ENCODE data around the gene TLL1.

Gene TLL1

DNA sequence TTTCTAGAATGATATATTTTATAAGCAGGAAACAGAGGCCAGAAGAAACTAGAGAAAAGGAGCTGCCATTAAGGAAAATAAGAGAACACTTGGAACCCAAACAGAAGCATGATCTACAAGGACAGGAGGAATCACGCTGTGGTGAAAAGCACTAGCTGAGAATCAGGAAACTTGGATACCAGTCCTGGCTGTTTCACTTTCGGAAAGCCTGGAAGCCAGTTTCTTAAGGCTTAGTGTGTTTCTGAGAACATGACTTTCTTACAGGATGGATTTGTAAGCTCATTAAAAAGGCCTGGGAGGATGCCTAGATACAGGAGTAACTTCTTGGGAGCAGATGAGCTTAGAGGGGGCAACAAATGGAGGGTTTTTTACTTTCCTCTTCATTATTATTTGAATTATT, 36.9 kb downstream of the TLL1 start:
- TF ChIP-seq, protein P1, sequence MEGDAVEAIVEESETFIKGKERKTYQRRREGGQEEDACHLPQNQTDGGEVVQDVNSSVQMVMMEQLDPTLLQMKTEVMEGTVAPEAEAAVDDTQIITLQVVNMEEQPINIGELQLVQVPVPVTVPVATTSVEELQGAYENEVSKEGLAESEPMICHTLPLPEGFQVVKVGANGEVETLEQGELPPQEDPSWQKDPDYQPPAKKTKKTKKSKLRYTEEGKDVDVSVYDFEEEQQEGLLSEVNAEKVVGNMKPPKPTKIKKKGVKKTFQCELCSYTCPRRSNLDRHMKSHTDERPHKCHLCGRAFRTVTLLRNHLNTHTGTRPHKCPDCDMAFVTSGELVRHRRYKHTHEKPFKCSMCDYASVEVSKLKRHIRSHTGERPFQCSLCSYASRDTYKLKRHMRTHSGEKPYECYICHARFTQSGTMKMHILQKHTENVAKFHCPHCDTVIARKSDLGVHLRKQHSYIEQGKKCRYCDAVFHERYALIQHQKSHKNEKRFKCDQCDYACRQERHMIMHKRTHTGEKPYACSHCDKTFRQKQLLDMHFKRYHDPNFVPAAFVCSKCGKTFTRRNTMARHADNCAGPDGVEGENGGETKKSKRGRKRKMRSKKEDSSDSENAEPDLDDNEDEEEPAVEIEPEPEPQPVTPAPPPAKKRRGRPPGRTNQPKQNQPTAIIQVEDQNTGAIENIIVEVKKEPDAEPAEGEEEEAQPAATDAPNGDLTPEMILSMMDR (conservative IDR thresholded peaks at IDR 0.05; ENCODE audit: low read depth, low read length): no peak
- H3K4me2 ChIP-seq: no peak overlapping the region

DNA sequence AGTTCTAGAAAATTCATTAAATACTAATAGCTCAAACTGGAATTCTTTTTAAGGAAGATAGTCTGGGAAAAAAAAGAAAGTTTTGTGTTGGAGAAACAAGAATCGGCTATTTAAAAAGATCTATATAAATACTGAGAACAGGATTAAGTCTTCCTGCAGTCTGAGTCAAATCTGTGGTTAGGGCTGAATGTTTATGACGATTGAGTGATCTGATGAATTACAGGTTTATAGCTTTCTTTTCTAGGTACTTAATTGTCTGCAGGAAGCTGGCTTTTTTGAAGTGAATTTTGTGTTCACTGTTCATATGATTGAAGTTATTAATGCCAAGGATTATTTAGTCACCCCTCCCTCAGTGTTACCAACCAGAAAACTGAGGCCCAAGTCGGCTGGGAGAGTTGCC, 42.2 kb downstream of the TLL1 start:
- no peak overlapping the region for H3K4me2 ChIP-seq
- TF ChIP-seq, protein P1 (conservative IDR thresholded peaks at IDR 0.05; ENCODE audit: low read depth, low read length): no peak
- H3K36me3 ChIP-seq (ENCODE audit: insufficient read depth): no peaks in the 10 kb centered on the region
- no peaks in the 10 kb centered on the region for H4K20me1 ChIP-seq (ENCODE audit: insufficient read depth)
- H3K4me3 ChIP-seq (IDR thresholded peaks at IDR 0.05; ENCODE audit: insufficient read depth, low read depth, low read length): no peak overlapping the region
- no peaks in the 10 kb centered on the region for H3K79me2 ChIP-seq (ENCODE audit: insufficient read depth, low read depth)
- H3K27ac ChIP-seq: no peak overlapping the region
- no peaks in the 10 kb centered on the region for H3K27me3 ChIP-seq (ENCODE audit: insufficient read depth, low read depth)
- no peak overlapping the region for H3K9ac ChIP-seq
- H3K4me1 ChIP-seq (ENCODE audit: low read depth, poor library complexity, severe bottlenecking): no peaks in the 10 kb centered on the region
- H2AFZ ChIP-seq (ENCODE audit: low read depth): no peak overlapping the region

More for the DNA sequence above, 36.9 kb downstream of the TLL1 start:
- Histone ChIP-seq H2AFZ (ENCODE audit: low read depth) (no peak overlapping the region), H3K79me2 (ENCODE audit: insufficient read depth, low read depth) (no peaks in the 10 kb centered on the region), H3K27ac (no peak overlapping the region), H3K27me3 (ENCODE audit: insufficient read depth, low read depth) (no peaks in the 10 kb centered on the region), H3K36me3 (ENCODE audit: insufficient read depth) (no peaks in the 10 kb centered on the region), H3K9ac (no peak overlapping the region), H3K4me3 (IDR thresholded peaks at IDR 0.05; ENCODE audit: insufficient read depth, low read depth, low read length) (no peak overlapping the region), H4K20me1 (ENCODE audit: insufficient read depth) (no peaks in the 10 kb centered on the region), H3K4me1 (ENCODE audit: low read depth, poor library complexity, severe bottlenecking) (no peaks in the 10 kb centered on the region)

DNA sequence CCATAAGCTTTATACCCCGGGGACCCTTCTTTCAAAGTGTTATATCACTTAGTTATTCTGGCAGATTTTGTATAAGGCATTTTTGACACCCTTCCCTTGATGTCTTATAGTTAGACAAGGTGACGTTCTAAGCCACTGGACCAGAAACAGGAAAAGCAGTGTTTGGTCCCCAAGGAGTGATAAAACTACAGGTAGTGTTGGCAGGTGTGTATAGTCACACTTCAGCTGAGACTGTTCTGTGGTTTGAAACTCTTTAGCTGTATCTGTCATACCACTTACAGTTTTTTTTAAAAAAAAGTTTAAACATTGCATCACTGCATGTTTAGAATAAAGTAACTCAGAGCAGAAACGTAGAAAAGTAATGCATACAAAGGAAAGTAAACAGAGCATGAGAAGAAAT, 48.5 kb downstream of the TLL1 start:
- no peaks in the 10 kb centered on the region for H4K20me1 ChIP-seq (ENCODE audit: insufficient read depth)
- H3K36me3 ChIP-seq (ENCODE audit: insufficient read depth): no peaks in the 10 kb centered on the region
- H3K4me3 ChIP-seq (IDR thresholded peaks at IDR 0.05; ENCODE audit: insufficient read depth, low read depth, low read length): no peak overlapping the region
- H3K27me3 ChIP-seq (ENCODE audit: insufficient read depth, low read depth): no peaks in the 10 kb centered on the region
- TF ChIP-seq, protein P1 (conservative IDR thresholded peaks at IDR 0.05; ENCODE audit: low read depth, low read length): no peak
- no peak overlapping the region for H2AFZ ChIP-seq (ENCODE audit: low read depth)
- no peak overlapping the region for H3K9ac ChIP-seq
- no peaks in the 10 kb centered on the region for H3K79me2 ChIP-seq (ENCODE audit: insufficient read depth, low read depth)
- H3K27ac ChIP-seq: no peak overlapping the region
- H3K4me2 ChIP-seq: no peak overlapping the region
- H3K4me1 ChIP-seq (ENCODE audit: low read depth, poor library complexity, severe bottlenecking): no peaks in the 10 kb centered on the region

DNA sequence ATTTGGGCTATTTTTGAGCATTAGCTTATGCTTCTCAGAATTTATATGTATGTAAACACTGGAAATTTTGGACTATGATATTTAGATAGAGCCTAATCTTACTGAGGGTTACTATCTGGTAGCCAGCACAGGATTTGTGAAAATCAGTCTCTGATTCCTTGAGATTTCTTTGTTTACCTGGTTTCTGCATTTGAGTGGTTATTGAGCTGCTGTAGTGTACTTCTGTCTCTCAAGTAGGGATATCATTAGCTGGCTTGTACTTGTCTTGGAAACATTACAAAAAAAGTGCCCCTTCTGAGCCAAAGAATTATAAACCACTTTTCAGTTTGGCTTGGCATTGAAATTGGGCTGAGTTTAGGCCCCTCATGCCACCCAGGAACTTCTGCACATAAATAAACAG, 49.7 kb downstream of the TLL1 start:
- Histone ChIP-seq H4K20me1 (ENCODE audit: insufficient read depth) (no peaks in the 10 kb centered on the region), H3K27ac (no peak overlapping the region), H3K9ac (no peak overlapping the region), H3K79me2 (ENCODE audit: insufficient read depth, low read depth) (no peaks in the 10 kb centered on the region), H3K4me3 (IDR thresholded peaks at IDR 0.05; ENCODE audit: insufficient read depth, low read depth, low read length) (no peak overlapping the region), H3K4me2 (no peak overlapping the region), H3K27me3 (ENCODE audit: insufficient read depth, low read depth) (no peaks in the 10 kb centered on the region), H3K36me3 (ENCODE audit: insufficient read depth) (no peaks in the 10 kb centered on the region), H3K4me1 (ENCODE audit: low read depth, poor library complexity, severe bottlenecking) (no peaks in the 10 kb centered on the region), H2AFZ (ENCODE audit: low read depth) (no peak overlapping the region)
- TF ChIP-seq, protein P1 (conservative IDR thresholded peaks at IDR 0.05; ENCODE audit: low read depth, low read length): no peak

Measured in KMS-11 (cell line).